ENCODE measurements around the gene MGAT5. TPM values are rescaled to one million over a fixed set of nuclear protein-coding genes. Genes with fewer than 3 reads are reported as not detected.

Gene MGAT5, protein sequence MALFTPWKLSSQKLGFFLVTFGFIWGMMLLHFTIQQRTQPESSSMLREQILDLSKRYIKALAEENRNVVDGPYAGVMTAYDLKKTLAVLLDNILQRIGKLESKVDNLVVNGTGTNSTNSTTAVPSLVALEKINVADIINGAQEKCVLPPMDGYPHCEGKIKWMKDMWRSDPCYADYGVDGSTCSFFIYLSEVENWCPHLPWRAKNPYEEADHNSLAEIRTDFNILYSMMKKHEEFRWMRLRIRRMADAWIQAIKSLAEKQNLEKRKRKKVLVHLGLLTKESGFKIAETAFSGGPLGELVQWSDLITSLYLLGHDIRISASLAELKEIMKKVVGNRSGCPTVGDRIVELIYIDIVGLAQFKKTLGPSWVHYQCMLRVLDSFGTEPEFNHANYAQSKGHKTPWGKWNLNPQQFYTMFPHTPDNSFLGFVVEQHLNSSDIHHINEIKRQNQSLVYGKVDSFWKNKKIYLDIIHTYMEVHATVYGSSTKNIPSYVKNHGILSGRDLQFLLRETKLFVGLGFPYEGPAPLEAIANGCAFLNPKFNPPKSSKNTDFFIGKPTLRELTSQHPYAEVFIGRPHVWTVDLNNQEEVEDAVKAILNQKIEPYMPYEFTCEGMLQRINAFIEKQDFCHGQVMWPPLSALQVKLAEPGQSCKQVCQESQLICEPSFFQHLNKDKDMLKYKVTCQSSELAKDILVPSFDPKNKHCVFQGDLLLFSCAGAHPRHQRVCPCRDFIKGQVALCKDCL
- total RNA-seq: 27.5 and 27.6 TPM in 2 replicates

DNA sequence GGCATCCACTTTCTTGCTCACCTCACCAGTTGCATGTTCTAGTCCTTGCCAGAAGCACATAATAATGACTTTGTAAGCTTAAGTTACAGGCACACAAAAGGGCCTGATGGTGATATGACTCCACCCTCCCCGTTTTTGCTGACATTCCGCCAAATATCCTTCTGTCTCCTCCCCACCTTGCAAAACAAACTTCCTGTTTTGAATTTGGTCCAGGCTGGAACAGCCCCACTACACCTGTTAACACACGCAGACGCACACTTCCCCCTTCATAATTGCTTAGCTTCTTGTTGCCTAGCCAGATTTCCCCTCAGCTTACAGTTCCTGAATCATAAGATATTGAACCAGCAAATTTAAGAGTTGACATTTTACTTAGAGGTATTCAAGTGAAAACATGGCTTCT, at the start of gene MGAT5:
Gene MGAT5, plus strand, starts transcription at position 269 of the 400 bp plus-strand sequence. CDS start 332 bp downstream, outside the sequence.

All from uterine smooth muscle cell (primary cell).